Fibroblast of lung (primary cell): ENCODE data around the gene RMND5A. TPM values are rescaled to one million over a fixed set of nuclear protein-coding genes. Genes with fewer than 3 reads are reported as not detected.

Experiments
- DNase-seq, 2 donors: peaks; one replicate each; pipeline versions ENCODE4 v3.0.0 to v3.0.0-alpha.2; 2010; ENCODE audit warnings: low read depth in 2 of 2
- H2AFZ ChIP-seq: 2 replicates; pipeline ENCODE4 v1.5.1; 2012; ENCODE audit warnings: low read length, control low read depth, inconsistent platforms
- H3K27ac ChIP-seq: 2 replicates; pipeline ENCODE4 v1.5.1; 2011; ENCODE audit warnings: low read length, control low read depth; ENCODE audit not compliant: insufficient read depth
- H3K27me3 ChIP-seq: 2 replicates; pipeline ENCODE4 v1.5.1; 2011; ENCODE audit warnings: mild to moderate bottlenecking, low read length; ENCODE audit not compliant: control insufficient read depth, insufficient read depth
- H3K36me3 ChIP-seq: 2 replicates; pipeline ENCODE4 v1.5.1; 2011; ENCODE audit warnings: low read length; ENCODE audit not compliant: control insufficient read depth, insufficient read depth
- H3K4me1 ChIP-seq: 2 replicates; pipeline ENCODE4 v1.5.1; 2011; ENCODE audit warnings: low read length; ENCODE audit not compliant: control insufficient read depth, insufficient read depth; ENCODE audit errors: extremely low read depth
- H3K4me2 ChIP-seq: 2 replicates; pipeline ENCODE4 v1.5.1; 2011; ENCODE audit warnings: low read length, control low read depth; ENCODE audit not compliant: insufficient read depth; ENCODE audit errors: extremely low read depth
- H3K4me3 ChIP-seq, 4 experiments: fragments of 200-600 bp in 1 of 4; sonication (generic) in 1 of 4; replicated peaks in 1 of 4; 2 replicates each; pipeline ENCODE4 v1.5.1; 2011 to 2016; ENCODE audit warnings: low read length in 4 of 4, low read depth in 3 of 4, mild to moderate bottlenecking in 3 of 4, control low read depth in 2 of 4, inconsistent platforms in 1 of 4, mixed read lengths in 1 of 4; ENCODE audit not compliant: insufficient read depth in 1 of 4; ENCODE audit errors: control extremely low read depth in 1 of 4
- H3K79me2 ChIP-seq: 2 replicates; pipeline ENCODE4 v1.5.1; 2012; ENCODE audit warnings: mild to moderate bottlenecking, low read length, inconsistent platforms; ENCODE audit not compliant: control insufficient read depth, insufficient read depth
- H3K9ac ChIP-seq: 2 replicates; pipeline ENCODE4 v1.5.1; 2011; ENCODE audit warnings: mild to moderate bottlenecking, low read length, control low read depth; ENCODE audit not compliant: insufficient read depth
- H3K9me3 ChIP-seq: 2 replicates; pipeline ENCODE4 v1.5.1; 2012; ENCODE audit warnings: low read depth, low read length; ENCODE audit not compliant: control insufficient read depth, insufficient read depth
- H4K20me1 ChIP-seq: 2 replicates; pipeline ENCODE4 v1.5.1; 2011; ENCODE audit warnings: low read length; ENCODE audit not compliant: control insufficient read depth, insufficient read depth; ENCODE audit errors: extremely low read depth
- EZH2 ChIP-seq: IDR thresholded peaks from 2 replicates; pipeline ENCODE4 v1.5.1; 2012; ENCODE audit warnings: low read length, control low read depth, mild to moderate bottlenecking; ENCODE audit errors: missing control alignments
- polyA plus RNA-seq, 2 donors: library from polyadenylated mRNA; depleted of rRNA in 1 of 2; stranded (reverse) in 1 of 2; unstranded in 1 of 2; fragments of >200 nt; gene quantifications; 2 replicates each; pipeline ENCODE4 v1.2.1, GENCODE V29; 2011 to 2012; ENCODE audit warnings: missing spikeins in 1 of 2
- total RNA-seq: library from RNA; depleted of rRNA; stranded (reverse); fragments of >200 nt; gene quantifications from 2 replicates; pipeline ENCODE4 v1.2.1, GENCODE V29; 2014
- TF ChIP-seq, protein P1 (sequence below), 2 donors: IDR thresholded peaks in 1 of 2; conservative IDR thresholded peaks in 1 of 2; 1 replicate in 1 of 2; 2 replicates in 1 of 2; pipeline ENCODE4 v1.5.1; 2011 to 2012; ENCODE audit warnings: low read length in 2 of 2, control low read depth in 1 of 2, inconsistent platforms in 1 of 2, low read depth in 1 of 2, mild to moderate bottlenecking in 1 of 2

The RMND5A gene
- total and polyA plus RNA-seq, 2 donors (not counting 1 experiment from before 2014, with no cell fraction given): 7.5 to 17.3 TPM

DNA sequence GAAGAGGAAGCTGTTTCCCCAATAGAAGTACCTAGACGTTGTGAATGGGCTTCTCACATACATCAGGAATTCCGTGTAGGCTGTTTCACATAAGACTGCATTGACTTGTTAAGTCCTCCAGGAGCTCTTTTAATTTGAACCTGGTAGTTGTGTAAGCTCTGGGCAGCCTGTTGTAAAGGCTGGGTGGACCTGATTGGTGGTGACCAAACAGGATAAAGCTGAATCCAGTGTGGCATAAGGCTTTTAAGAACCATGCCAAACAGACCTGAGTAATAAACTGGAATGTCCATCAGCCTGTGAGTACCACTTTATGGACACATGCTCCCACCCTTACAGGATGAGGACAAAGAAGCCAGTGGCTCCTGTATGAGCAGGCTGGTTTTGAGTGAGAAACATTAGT lies 24.1 kb downstream of the RMND5A start:
- no peak for DNase-seq
- Histone ChIP-seq H2AFZ (no peak overlapping the region), H3K27ac (no peak overlapping the region), H3K9me3 (no peaks in the 10 kb centered on the region), H3K4me3 (no peak overlapping the region), H4K20me1 (no peaks in the 10 kb centered on the region), H3K27me3 (no peaks in the 10 kb centered on the region), H3K79me2 (no peaks in the 10 kb centered on the region), H3K9ac (no peak overlapping the region), H3K4me2 (no peak overlapping the region), H3K36me3 (no peaks in the 10 kb centered on the region), H3K4me1 (no peaks in the 10 kb centered on the region)
- no peak for TF ChIP-seq EZH2
- TF ChIP-seq, protein P1, sequence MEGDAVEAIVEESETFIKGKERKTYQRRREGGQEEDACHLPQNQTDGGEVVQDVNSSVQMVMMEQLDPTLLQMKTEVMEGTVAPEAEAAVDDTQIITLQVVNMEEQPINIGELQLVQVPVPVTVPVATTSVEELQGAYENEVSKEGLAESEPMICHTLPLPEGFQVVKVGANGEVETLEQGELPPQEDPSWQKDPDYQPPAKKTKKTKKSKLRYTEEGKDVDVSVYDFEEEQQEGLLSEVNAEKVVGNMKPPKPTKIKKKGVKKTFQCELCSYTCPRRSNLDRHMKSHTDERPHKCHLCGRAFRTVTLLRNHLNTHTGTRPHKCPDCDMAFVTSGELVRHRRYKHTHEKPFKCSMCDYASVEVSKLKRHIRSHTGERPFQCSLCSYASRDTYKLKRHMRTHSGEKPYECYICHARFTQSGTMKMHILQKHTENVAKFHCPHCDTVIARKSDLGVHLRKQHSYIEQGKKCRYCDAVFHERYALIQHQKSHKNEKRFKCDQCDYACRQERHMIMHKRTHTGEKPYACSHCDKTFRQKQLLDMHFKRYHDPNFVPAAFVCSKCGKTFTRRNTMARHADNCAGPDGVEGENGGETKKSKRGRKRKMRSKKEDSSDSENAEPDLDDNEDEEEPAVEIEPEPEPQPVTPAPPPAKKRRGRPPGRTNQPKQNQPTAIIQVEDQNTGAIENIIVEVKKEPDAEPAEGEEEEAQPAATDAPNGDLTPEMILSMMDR (conservative IDR thresholded peaks at IDR 0.05 in 1 of 2, IDR thresholded peaks at IDR 0.05 in 1 of 2; ENCODE audit: low read depth in 1 of 2, low read length in 2 of 2): no peak

DNA sequence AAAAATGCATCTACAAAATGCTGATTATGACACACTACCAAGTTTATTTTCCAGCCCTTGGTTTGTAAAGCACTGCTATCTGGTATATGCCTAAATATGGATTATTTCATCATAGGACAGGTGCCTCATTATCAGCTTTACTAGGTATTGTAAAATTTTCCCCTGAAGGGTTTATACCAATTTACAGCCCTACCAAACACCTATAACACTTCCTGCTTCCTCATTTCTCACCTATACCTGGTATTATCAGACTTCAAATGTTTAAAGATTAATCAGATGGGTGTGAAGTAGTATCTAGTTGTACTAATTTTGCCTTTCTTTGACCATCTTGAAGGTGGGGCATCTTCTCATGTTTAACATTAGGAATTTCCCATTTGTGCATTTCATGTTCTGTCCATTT lies 26.8 kb downstream of the RMND5A start:
- no peaks in the 10 kb centered on the region for H4K20me1 ChIP-seq
- no peak overlapping the region for H3K9ac ChIP-seq
- H3K9me3 ChIP-seq: no peaks in the 10 kb centered on the region
- no peak overlapping the region for H3K4me2 ChIP-seq
- H3K79me2 ChIP-seq: no peaks in the 10 kb centered on the region
- no peaks in the 10 kb centered on the region for H3K36me3 ChIP-seq
- DNase-seq: no peak
- H3K27ac ChIP-seq: no peak overlapping the region
- no peaks in the 10 kb centered on the region for H3K27me3 ChIP-seq
- TF ChIP-seq, protein P1 (conservative IDR thresholded peaks at IDR 0.05 in 1 of 2, IDR thresholded peaks at IDR 0.05 in 1 of 2; ENCODE audit: low read depth in 1 of 2, low read length in 2 of 2): no peak
- no peak for TF ChIP-seq EZH2
- H3K4me1 ChIP-seq: no peaks in the 10 kb centered on the region
- no peak overlapping the region for H2AFZ ChIP-seq
- H3K4me3 ChIP-seq: no peak overlapping the region

DNA sequence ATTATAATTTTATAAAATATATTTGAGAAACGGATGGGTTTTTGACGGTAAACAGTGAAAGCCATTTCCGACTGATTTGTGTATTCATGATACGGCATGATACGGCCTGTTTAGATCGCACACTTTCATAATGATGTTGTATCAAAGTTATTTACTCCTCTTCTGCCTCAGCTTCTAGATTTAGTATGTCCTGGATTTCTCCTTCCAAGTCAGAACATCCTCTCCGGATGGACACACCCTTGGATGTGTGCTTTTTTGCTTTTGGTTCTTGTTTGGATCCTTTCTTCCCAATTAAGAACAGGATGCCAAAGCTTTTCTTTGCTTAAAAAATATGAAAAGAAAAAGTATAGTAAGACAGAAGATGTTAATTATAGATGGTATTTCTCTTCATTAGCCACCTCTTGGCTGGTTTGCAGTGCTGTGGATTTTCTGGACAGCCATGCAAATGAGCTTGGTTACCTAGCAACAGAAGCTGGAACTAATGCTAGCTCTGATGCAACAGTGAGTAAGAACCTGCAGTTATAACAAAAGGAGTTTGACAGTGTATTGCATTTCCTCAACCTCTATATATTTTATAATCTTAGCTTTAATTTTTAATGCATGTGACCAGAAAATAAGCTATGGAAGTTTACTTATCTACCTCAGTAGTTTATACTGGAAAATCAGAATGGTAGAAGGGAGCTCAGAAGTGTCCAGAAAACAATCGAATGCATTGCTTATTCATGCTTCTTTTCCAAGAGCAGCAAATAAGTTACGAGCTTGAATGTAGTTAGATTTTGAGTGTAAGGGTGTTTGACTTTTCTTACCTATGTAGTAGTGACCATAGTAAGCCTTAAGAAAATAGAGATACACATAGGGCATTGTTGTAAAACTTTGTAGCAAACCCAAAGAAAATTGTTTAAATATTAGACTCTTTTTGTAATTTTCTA lies 27.9 kb downstream of the RMND5A start:
- DNase-seq: peak; percentile 85 to 94
- Histone ChIP-seq H3K79me2 (no peaks in the 10 kb centered on the region), H3K4me2 (no peak overlapping the region), H3K27ac (no peak overlapping the region), H2AFZ (no peak overlapping the region), H3K9me3 (no peaks in the 10 kb centered on the region), H3K36me3 (no peaks in the 10 kb centered on the region), H4K20me1 (no peaks in the 10 kb centered on the region), H3K4me3 (no peak overlapping the region), H3K9ac (no peak overlapping the region), H3K4me1 (no peaks in the 10 kb centered on the region), H3K27me3 (no peaks in the 10 kb centered on the region)
- TF ChIP-seq, protein P1 (conservative IDR thresholded peaks at IDR 0.05 in 1 of 2, IDR thresholded peaks at IDR 0.05 in 1 of 2; ENCODE audit: low read depth in 1 of 2, low read length in 2 of 2): no peak
- TF ChIP-seq EZH2: no peak
